Panc1 (cell line): ENCODE results near the gene DDX10.

ENCODE experiments used
- POLR2AphosphoS5 ChIP-seq: IDR thresholded peaks from 2 replicates; pipeline ENCODE4 v1.6.1; 2012; ENCODE audit warnings: mild to moderate bottlenecking, low read depth, low read length, moderate library complexity
- TCF7L2 ChIP-seq: IDR thresholded peaks from 2 replicates; pipeline ENCODE4 v1.6.1; 2011; ENCODE audit warnings: mild to moderate bottlenecking, low read depth, low read length, inconsistent platforms
- TF ChIP-seq, protein P1 (sequence below): fragments of 450-650 bp; IDR thresholded peaks from 2 replicates; pipeline ENCODE4 v1.5.1; 2017; ENCODE audit warnings: mild to moderate bottlenecking
- TF ChIP-seq, protein P2 (sequence below), 2 experiments: IDR thresholded peaks; 2 replicates each; pipeline ENCODE4 v1.6.1; 2011 to 2012; ENCODE audit warnings: low read depth in 2 of 2, control low read depth in 1 of 2, low read length in 1 of 2, mild to moderate bottlenecking in 1 of 2, moderate library complexity in 1 of 2; ENCODE audit not compliant: insufficient read depth in 1 of 2

DNA sequence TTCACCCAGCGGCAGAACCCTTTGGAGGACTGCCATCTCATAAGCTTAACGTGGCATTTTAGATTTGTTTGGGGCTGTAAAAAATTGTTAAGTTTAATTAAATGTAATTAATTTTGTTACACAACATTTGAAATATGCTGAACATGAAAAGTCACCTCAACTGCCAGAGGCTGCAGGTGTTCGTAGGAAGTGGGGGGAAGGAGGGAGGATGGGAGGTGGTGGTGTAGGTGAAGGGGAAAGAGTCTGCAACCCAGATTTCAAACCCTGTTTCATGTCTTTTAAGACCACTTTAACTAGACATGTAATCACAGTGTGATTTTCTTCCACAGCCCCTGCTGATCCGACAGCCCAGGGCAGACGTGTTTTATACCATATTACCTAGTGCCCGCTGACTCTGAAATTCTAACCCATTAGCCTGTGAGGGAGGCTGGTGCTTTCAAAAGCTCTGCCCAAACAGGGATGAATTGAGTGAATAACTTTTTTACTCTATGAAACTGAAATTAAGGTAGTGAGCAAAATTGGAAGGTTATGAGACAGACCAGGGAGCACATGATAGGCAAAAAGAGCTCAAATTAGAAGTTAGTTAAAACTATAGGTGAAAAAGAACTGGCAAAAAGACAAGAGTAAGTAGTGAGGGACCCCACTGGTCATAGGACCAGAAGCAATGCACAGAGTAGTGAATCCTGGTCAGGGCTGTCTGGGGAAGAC, 279.8 kb downstream of the DDX10 start:
- TF ChIP-seq, protein P1, sequence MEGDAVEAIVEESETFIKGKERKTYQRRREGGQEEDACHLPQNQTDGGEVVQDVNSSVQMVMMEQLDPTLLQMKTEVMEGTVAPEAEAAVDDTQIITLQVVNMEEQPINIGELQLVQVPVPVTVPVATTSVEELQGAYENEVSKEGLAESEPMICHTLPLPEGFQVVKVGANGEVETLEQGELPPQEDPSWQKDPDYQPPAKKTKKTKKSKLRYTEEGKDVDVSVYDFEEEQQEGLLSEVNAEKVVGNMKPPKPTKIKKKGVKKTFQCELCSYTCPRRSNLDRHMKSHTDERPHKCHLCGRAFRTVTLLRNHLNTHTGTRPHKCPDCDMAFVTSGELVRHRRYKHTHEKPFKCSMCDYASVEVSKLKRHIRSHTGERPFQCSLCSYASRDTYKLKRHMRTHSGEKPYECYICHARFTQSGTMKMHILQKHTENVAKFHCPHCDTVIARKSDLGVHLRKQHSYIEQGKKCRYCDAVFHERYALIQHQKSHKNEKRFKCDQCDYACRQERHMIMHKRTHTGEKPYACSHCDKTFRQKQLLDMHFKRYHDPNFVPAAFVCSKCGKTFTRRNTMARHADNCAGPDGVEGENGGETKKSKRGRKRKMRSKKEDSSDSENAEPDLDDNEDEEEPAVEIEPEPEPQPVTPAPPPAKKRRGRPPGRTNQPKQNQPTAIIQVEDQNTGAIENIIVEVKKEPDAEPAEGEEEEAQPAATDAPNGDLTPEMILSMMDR: no peak
- TF ChIP-seq POLR2AphosphoS5 (no peak), TCF7L2 (no peak)
- TF ChIP-seq, protein P2, sequence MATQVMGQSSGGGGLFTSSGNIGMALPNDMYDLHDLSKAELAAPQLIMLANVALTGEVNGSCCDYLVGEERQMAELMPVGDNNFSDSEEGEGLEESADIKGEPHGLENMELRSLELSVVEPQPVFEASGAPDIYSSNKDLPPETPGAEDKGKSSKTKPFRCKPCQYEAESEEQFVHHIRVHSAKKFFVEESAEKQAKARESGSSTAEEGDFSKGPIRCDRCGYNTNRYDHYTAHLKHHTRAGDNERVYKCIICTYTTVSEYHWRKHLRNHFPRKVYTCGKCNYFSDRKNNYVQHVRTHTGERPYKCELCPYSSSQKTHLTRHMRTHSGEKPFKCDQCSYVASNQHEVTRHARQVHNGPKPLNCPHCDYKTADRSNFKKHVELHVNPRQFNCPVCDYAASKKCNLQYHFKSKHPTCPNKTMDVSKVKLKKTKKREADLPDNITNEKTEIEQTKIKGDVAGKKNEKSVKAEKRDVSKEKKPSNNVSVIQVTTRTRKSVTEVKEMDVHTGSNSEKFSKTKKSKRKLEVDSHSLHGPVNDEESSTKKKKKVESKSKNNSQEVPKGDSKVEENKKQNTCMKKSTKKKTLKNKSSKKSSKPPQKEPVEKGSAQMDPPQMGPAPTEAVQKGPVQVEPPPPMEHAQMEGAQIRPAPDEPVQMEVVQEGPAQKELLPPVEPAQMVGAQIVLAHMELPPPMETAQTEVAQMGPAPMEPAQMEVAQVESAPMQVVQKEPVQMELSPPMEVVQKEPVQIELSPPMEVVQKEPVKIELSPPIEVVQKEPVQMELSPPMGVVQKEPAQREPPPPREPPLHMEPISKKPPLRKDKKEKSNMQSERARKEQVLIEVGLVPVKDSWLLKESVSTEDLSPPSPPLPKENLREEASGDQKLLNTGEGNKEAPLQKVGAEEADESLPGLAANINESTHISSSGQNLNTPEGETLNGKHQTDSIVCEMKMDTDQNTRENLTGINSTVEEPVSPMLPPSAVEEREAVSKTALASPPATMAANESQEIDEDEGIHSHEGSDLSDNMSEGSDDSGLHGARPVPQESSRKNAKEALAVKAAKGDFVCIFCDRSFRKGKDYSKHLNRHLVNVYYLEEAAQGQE (IDR thresholded peaks at IDR 0.05; ENCODE audit: insufficient read depth in 1 of 2, low read depth in 2 of 2, low read length in 1 of 2): no peak
